ENCODE measurements around the gene SORL1-AS1.

- TF ChIP-seq CTCF (conservative IDR thresholded peaks at IDR 0.05; ENCODE audit: low read depth, low read length) (no peak), ELK1 (IDR thresholded peaks at IDR 0.05; ENCODE audit: borderline replicate concordance, low read depth, low read length) (no peak), RFX5 (IDR thresholded peaks at IDR 0.05; ENCODE audit: low read depth, low read length) (no peak), CEBPB (IDR thresholded peaks at IDR 0.05; ENCODE audit: low read depth, low read length) (no peak), SMC3 (IDR thresholded peaks at IDR 0.05; ENCODE audit: low read depth, low read length) (no peak), MAFK (IDR thresholded peaks at IDR 0.05; ENCODE audit: low read depth, low read length) (no peak), MAZ (IDR thresholded peaks at IDR 0.05; ENCODE audit: borderline replicate concordance, low read depth, low read length) (no peak), USF2 (IDR thresholded peaks at IDR 0.05; ENCODE audit: low read depth, low read length) (no peak), POLR2A (IDR thresholded peaks at IDR 0.05; ENCODE audit: low read depth, low read length) (no peak), NFE2L2 (IDR thresholded peaks at IDR 0.05; ENCODE audit: low read depth, low read length) (no peak), BHLHE40 (IDR thresholded peaks at IDR 0.05; ENCODE audit: low read depth, low read length) (no peak)
Measured at GRCh38 chr11:121488641-121489040, 35.9 kb upstream of the SORL1-AS1 start.

Measured in IMR-90 (cell line).